Peyer's patch (tissue), 4 donors: ENCODE results near the gene CCDC14.

Source experiments
- POLR2A ChIP-seq, 2 donors: fragments of 450-650 bp; IDR thresholded peaks; one replicate each; pipeline ENCODE4 v1.5.1; 2017; ENCODE audit warnings: antibody characterized with exemption in 2 of 2, mild to moderate bottlenecking in 2 of 2, moderate library complexity in 2 of 2
- TF ChIP-seq, protein P1 (sequence below), 6 experiments: fragments of 450-650 bp in 4 of 6; fragments of 200-600 bp in 2 of 6; sonication (generic) in 1 of 6; IDR thresholded peaks; one replicate each; pipeline ENCODE4 v1.5.1; 2017 to 2019; ENCODE audit warnings: antibody characterized with exemption in 6 of 6, mild to moderate bottlenecking in 3 of 6, moderate library complexity in 1 of 6

DNA sequence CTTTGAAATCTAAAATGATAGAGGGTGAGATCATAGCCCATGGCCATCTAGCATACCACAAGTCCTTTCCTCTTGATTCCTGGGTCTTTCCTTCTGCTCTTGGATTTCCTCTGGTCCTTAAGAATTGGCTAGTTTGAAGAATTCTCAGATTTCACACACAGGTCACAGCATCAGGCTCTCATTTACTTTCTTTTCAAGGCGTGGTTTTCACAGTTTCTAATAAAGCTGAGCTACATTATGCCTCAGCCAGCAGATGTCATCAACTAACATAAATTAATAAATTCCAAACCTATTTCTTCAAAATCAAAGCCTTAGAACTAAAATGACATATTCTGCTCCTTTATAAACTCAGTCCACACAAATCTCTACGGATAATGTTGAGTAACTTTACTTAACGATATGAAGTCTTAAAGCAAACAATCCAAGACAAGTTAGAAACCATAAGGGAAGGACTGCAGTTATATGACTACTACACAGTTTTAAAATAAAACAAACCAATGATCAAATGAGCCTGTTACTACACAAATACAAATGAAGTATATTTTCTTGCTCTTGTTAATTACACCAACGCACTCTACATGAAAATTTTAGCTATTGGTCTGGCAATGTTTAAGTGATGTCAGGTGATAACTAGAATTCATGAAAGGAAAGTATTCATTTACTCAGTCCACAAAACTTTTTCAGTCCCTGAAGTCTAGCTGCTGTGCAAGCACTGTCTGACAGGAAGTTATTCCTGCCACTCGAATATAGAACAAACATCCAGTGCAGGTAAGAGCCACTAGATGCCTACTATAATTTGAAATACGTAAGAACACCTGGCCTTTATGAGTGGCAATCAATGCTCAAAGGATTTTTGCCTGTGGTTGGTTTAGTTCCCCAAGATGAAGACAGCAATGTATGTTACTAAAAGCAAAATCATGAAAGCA lies 9.2 kb downstream of the CCDC14 start:
- TF ChIP-seq, protein P1, sequence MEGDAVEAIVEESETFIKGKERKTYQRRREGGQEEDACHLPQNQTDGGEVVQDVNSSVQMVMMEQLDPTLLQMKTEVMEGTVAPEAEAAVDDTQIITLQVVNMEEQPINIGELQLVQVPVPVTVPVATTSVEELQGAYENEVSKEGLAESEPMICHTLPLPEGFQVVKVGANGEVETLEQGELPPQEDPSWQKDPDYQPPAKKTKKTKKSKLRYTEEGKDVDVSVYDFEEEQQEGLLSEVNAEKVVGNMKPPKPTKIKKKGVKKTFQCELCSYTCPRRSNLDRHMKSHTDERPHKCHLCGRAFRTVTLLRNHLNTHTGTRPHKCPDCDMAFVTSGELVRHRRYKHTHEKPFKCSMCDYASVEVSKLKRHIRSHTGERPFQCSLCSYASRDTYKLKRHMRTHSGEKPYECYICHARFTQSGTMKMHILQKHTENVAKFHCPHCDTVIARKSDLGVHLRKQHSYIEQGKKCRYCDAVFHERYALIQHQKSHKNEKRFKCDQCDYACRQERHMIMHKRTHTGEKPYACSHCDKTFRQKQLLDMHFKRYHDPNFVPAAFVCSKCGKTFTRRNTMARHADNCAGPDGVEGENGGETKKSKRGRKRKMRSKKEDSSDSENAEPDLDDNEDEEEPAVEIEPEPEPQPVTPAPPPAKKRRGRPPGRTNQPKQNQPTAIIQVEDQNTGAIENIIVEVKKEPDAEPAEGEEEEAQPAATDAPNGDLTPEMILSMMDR (IDR thresholded peaks at IDR 0.05), result no peak
- TF ChIP-seq POLR2A (IDR thresholded peaks at IDR 0.05), result no peak
